Measurements from ENCODE around the gene AHI1. TPM values are rescaled to one million over a fixed set of nuclear protein-coding genes. Genes with fewer than 3 reads are reported as not detected.

AHI1 gene
- total RNA-seq, 1 donor from 2014 or later = 5.4 TPM

GRCh38 chr6:135481783-135482369 is 15.7 kb downstream of the AHI1 start:
- Histone ChIP-seq H3K4me1 (no peaks in the 10 kb centered on the region), H3K9me3 (peaks cover 13 to 40% of the 10 kb centered on the region in 2 donors)
- intact Hi-C loops (cut with DNase I) = no loop called here

DNA sequence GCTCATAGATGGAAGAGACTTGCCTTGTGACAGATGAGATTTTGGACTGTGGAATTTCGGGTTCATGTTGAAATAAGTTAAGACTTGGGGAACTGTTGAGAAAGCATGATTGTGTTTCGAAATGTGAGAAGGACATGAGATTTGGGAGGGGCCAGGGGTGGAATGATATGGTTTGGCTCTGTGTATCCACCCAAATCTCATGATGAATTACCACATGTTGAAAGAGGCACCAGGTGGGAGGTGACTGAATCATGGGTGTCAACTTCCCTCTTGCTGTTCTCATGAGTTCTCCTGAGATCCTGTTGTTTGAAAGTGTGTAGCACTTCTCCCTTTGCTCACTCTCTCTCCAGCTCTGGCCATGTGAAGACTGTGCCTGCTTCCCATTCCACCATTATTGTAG is 17.9 kb downstream of the AHI1 start:
- TF ChIP-seq CTCF (IDR thresholded peaks at IDR 0.05) = no peak
- Histone ChIP-seq H3K36me3 (peaks cover 27 to 47% of the 10 kb centered on the region in 2 donors), H3K9me3 (peaks cover 13 to 33% of the 10 kb centered on the region in 2 donors), H3K27me3 (no peaks in the 10 kb centered on the region), H3K4me3 (no peak overlapping the region), H3K27ac (no peak overlapping the region), H3K4me1 (no peaks in the 10 kb centered on the region)
- DNase-seq (ENCODE audit: low spot score in 2 of 2) = no peak
- intact Hi-C loops (cut with DNase I) = no loop called here

More at GRCh38 chr6:135481783-135482369, 15.7 kb downstream of the AHI1 start:
- no peak for DNase-seq (ENCODE audit: low spot score in 2 of 2)
- no peak for TF ChIP-seq CTCF (IDR thresholded peaks at IDR 0.05)
- Histone ChIP-seq H3K27me3 (no peaks in the 10 kb centered on the region), H3K4me3 (no peak overlapping the region), H3K36me3 (peaks cover 30 to 64% of the 10 kb centered on the region in 2 donors), H3K27ac (no peak overlapping the region)

- intact Hi-C loops (cut with DNase I) = no loop called here
- DNase-seq (ENCODE audit: low spot score in 2 of 2) = no peak
- Histone ChIP-seq H3K9me3 (peaks cover 12 to 30% of the 10 kb centered on the region in 2 donors), H3K27me3 (no peaks in the 10 kb centered on the region), H3K4me1 (no peaks in the 10 kb centered on the region), H3K27ac (no peak overlapping the region), H3K36me3 (peaks cover 18 to 37% of the 10 kb centered on the region in 2 donors), H3K4me3 (no peak overlapping the region)
- no peak for TF ChIP-seq CTCF (IDR thresholded peaks at IDR 0.05)
These were observed 18.9 kb downstream of the AHI1 start for GRCh38 chr6:135478626-135479025.

GRCh38 chr6:135475292-135475886 is 22.2 kb downstream of the AHI1 start:
- TF ChIP-seq CTCF (IDR thresholded peaks at IDR 0.05) = no peak
- Histone ChIP-seq H3K27ac (no peak overlapping the region), H3K27me3 (no peaks in the 10 kb centered on the region), H3K9me3 (no peaks in the 10 kb centered on the region), H3K36me3 (peaks cover 4 to 18% of the 10 kb centered on the region in 2 donors), H3K4me1 (no peaks in the 10 kb centered on the region), H3K4me3 (no peak overlapping the region)
- DNase-seq (ENCODE audit: low spot score in 2 of 2) = no peak
- intact Hi-C loops (cut with DNase I) = no loop called here

DNA sequence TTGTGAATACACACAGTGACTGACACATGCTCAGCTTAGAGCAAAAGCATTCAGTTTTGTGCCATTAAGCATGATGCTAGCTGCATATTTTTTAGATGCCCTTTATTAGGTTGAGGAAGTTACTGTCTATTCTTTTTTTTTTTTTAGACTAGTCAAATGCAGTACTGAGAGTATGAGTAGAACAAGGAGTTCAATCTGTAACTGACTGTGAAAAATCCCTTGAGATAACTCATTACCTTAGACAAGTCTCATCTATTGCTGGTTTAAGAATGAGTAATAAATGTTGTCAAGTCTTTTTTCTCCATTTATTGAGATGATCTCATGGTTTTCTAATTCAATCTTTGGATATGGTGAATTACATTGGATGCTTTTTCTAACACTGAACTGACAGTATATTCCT is 23.2 kb downstream of the AHI1 start:
- Histone ChIP-seq H3K4me3 (no peak overlapping the region), H3K36me3 (peaks cover 4 to 8% of the 10 kb centered on the region in 2 donors), H3K4me1 (no peaks in the 10 kb centered on the region), H3K27ac (no peak overlapping the region), H3K9me3 (no peaks in the 10 kb centered on the region), H3K27me3 (no peaks in the 10 kb centered on the region)
- TF ChIP-seq CTCF (IDR thresholded peaks at IDR 0.05) = no peak
- intact Hi-C loops (cut with DNase I) = no loop called here
- DNase-seq (ENCODE audit: low spot score in 2 of 2) = no peak

Data from ascending aorta (tissue), 2 donors.